ENCODE measurements around the gene KRTAP10-10. TPM values are rescaled to one million over a fixed set of nuclear protein-coding genes. Genes with fewer than 3 reads are reported as not detected.

Gene KRTAP10-10
- total RNA-seq, 1 donor from 2014 or later = not detected

DNA sequence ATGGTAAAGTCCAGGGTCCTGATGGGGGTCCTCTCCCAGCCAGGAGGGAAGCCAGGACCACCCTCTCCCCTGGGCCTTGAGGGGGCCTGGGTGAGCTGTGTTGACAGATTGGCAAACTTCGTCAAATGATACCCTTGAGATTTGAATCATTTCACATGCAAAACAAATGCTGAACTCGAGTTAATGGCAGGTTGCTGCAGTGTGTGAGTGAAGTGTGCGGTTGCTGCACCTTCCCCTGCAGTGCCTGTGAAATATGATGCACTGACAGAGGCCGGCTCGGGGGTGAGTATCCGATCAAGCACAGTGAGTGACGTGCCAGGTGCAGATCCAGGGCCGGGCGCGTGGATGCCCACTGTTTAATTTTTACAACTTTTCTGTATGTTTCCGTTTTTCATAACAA is 50.5 kb downstream of the KRTAP10-10 start:
- DNase-seq (ENCODE audit: low spot score in 2 of 2, unreplicated experiment in 2 of 2) = peak in 1 of 2 experiments; percentile 10
- TF ChIP-seq, protein P1, sequence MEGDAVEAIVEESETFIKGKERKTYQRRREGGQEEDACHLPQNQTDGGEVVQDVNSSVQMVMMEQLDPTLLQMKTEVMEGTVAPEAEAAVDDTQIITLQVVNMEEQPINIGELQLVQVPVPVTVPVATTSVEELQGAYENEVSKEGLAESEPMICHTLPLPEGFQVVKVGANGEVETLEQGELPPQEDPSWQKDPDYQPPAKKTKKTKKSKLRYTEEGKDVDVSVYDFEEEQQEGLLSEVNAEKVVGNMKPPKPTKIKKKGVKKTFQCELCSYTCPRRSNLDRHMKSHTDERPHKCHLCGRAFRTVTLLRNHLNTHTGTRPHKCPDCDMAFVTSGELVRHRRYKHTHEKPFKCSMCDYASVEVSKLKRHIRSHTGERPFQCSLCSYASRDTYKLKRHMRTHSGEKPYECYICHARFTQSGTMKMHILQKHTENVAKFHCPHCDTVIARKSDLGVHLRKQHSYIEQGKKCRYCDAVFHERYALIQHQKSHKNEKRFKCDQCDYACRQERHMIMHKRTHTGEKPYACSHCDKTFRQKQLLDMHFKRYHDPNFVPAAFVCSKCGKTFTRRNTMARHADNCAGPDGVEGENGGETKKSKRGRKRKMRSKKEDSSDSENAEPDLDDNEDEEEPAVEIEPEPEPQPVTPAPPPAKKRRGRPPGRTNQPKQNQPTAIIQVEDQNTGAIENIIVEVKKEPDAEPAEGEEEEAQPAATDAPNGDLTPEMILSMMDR (IDR thresholded peaks at IDR 0.05; ENCODE audit: unreplicated experiment) = no peak
- Mint-ChIP-seq H3K27ac (no peak overlapping the region), H3K36me3 (peaks cover 2% of the 10 kb centered on the region), H3K4me3 (no peak overlapping the region), H3K9me3 (peaks cover 5% of the 10 kb centered on the region), H3K4me1 (peaks cover 5% of the 10 kb centered on the region), H3K27me3 (ENCODE audit: low read depth) (peaks cover 58% of the 10 kb centered on the region)

Other genes with a start within 250 kb of the KRTAP10-10 start
- gene LRRC3, start 181.8 kb upstream of the KRTAP10-10 start, total RNA-seq = 10.9 to 11.9 TPM (median 11.8 TPM) in 3 replicates
- gene KRTAP10-1, start 97.2 kb upstream of the KRTAP10-10 start, total RNA-seq = not detected in 3 replicates
- gene KRTAP10-2, start 85.9 kb upstream of the KRTAP10-10 start, total RNA-seq = not detected in 3 replicates
- not detected in 3 replicates for gene KRTAP10-3, start 78.6 kb upstream of the KRTAP10-10 start, total RNA-seq
- gene KRTAP10-4, start 63.6 kb upstream of the KRTAP10-10 start, total RNA-seq = not detected in 3 replicates
- not detected in 3 replicates for gene KRTAP10-5, start 56.8 kb upstream of the KRTAP10-10 start, total RNA-seq
- not detected in 3 replicates for gene KRTAP10-6, start 44.9 kb upstream of the KRTAP10-10 start, total RNA-seq
- not detected in 3 replicates for gene KRTAP10-7, start 36.8 kb upstream of the KRTAP10-10 start, total RNA-seq
- not detected in 3 replicates for gene KRTAP10-8, start 25.3 kb upstream of the KRTAP10-10 start, total RNA-seq
- gene KRTAP10-9, start 10.3 kb upstream of the KRTAP10-10 start, total RNA-seq = not detected in 3 replicates
- not detected in 3 replicates for gene KRTAP10-11, start 9.1 kb downstream of the KRTAP10-10 start, total RNA-seq
- gene KRTAP12-4, start 17.3 kb downstream of the KRTAP10-10 start, total RNA-seq = not detected in 3 replicates
- not detected in 3 replicates for gene KRTAP12-3, start 20.6 kb downstream of the KRTAP10-10 start, total RNA-seq
- not detected in 3 replicates for gene KRTAP12-2, start 29.6 kb downstream of the KRTAP10-10 start, total RNA-seq
- not detected in 3 replicates for gene KRTAP12-1, start 44.8 kb downstream of the KRTAP10-10 start, total RNA-seq
- not detected in 3 replicates for gene KRTAP10-12, start 59.8 kb downstream of the KRTAP10-10 start, total RNA-seq
- 0.09 to 0.11 TPM (median 0.11 TPM) in 3 replicates for gene TSPEAR, start 74.2 kb downstream of the KRTAP10-10 start, total RNA-seq
- 95.4 to 102 TPM (median 97.2 TPM) in 3 replicates for gene UBE2G2, start 164.5 kb downstream of the KRTAP10-10 start, total RNA-seq
- 82.2 to 84.5 TPM (median 83.9 TPM) in 3 replicates for gene SUMO3, start 180.7 kb downstream of the KRTAP10-10 start, total RNA-seq
- gene PTTG1IP, start 236.3 kb downstream of the KRTAP10-10 start, total RNA-seq = 200 to 205 TPM (median 204 TPM) in 3 replicates